IPS-20b (cell line): Measurements from ENCODE around the gene MAGEA4.

ENCODE experiments used
- H3K27ac ChIP-seq: one replicate; pipeline ENCODE4 v1.5.1; 2013; ENCODE audit warnings: low read length
- H3K27me3 ChIP-seq: 2 replicates; pipeline ENCODE4 v1.6.1; 2013; ENCODE audit warnings: mild to moderate bottlenecking, low read length, inconsistent platforms; ENCODE audit not compliant: insufficient read depth
- H3K36me3 ChIP-seq: 2 replicates; pipeline ENCODE4 v1.6.1; 2013; ENCODE audit warnings: low read depth, mild to moderate bottlenecking, inconsistent platforms, low read length, moderate library complexity; ENCODE audit not compliant: insufficient read depth
- H3K4me1 ChIP-seq: 2 replicates; pipeline ENCODE4 v1.6.1; 2013; ENCODE audit warnings: mild to moderate bottlenecking, control low read depth, inconsistent platforms, low read length, moderate library complexity; ENCODE audit not compliant: insufficient read depth
- H3K4me3 ChIP-seq: 2 replicates; pipeline ENCODE4 v1.5.1; 2013; ENCODE audit warnings: mild to moderate bottlenecking, low read length, inconsistent platforms
- H3K9ac ChIP-seq: 2 replicates; pipeline ENCODE4 v1.6.1; 2013; ENCODE audit warnings: low read depth, mild to moderate bottlenecking, inconsistent platforms, low read length, moderate library complexity
- H3K9me3 ChIP-seq: 2 replicates; pipeline ENCODE4 v1.6.1; 2013; ENCODE audit warnings: mild to moderate bottlenecking, low read depth, low read length, inconsistent platforms; ENCODE audit not compliant: insufficient read depth

The MAGEA4 gene

GRCh38 chrX:151935358-151935757, 22.7 kb downstream of the MAGEA4 start:
- H3K27me3 ChIP-seq = no peaks in the 10 kb centered on the region

DNA sequence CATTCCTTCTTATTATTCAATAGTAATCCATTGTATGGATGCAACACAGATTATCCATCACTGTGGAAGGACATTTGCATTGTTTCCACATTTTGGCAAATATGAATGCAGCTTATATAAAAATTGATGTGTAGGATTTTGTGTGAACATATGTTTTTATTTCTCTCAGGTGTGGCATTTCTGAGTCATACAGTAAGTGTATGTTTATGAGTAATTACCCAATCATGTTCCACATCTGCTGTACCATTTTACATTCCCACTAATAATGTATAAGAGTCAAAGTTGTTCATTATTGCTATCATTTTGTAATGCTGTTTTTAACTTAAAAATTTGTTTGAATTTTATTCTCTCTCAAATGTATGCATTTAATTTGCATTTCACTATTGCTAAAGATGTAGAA, 25.5 kb downstream of the MAGEA4 start:
- Histone ChIP-seq H3K27me3 (no peaks in the 10 kb centered on the region), H3K9me3 (no peaks in the 10 kb centered on the region), H3K4me3 (no peak overlapping the region), H3K36me3 (no peaks in the 10 kb centered on the region), H3K4me1 (no peaks in the 10 kb centered on the region), H3K27ac (no peak overlapping the region), H3K9ac (no peak overlapping the region)

More at GRCh38 chrX:151935358-151935757, 22.7 kb downstream of the MAGEA4 start:
- Histone ChIP-seq H3K36me3 (no peaks in the 10 kb centered on the region), H3K4me3 (no peak overlapping the region), H3K4me1 (no peaks in the 10 kb centered on the region), H3K9me3 (no peaks in the 10 kb centered on the region), H3K9ac (no peak overlapping the region), H3K27ac (no peak overlapping the region)

GRCh38 chrX:151954730-151955129, 42.0 kb downstream of the MAGEA4 start:
- Histone ChIP-seq H3K9ac (no peak overlapping the region), H3K27ac (no peak overlapping the region), H3K36me3 (no peaks in the 10 kb centered on the region), H3K4me3 (no peak overlapping the region), H3K4me1 (no peaks in the 10 kb centered on the region), H3K27me3 (no peaks in the 10 kb centered on the region), H3K9me3 (no peaks in the 10 kb centered on the region)

DNA sequence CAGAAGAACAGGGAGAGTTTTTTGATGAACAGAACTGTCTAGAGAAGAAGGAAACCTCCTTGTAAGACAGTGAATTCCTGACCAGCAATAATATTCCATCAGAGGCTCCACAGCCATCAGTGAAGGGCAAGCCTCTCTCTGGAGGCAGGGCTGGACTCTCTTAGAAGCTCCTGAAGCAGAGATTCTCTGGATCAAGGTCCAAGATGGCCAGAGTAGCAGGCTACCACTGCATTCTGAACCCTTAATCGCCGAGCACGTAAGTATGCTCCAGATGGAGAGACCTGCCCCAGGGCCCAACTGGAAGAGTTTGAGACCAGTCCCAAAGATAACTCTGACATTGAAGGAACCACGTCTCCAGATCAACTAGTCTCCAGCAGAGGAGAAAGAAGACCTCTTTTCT, 45.4 kb downstream of the MAGEA4 start:
- Histone ChIP-seq H3K27ac (no peak overlapping the region), H3K9me3 (no peaks in the 10 kb centered on the region), H3K27me3 (no peaks in the 10 kb centered on the region), H3K9ac (no peak overlapping the region), H3K4me1 (no peaks in the 10 kb centered on the region), H3K4me3 (no peak overlapping the region), H3K36me3 (no peaks in the 10 kb centered on the region)

DNA sequence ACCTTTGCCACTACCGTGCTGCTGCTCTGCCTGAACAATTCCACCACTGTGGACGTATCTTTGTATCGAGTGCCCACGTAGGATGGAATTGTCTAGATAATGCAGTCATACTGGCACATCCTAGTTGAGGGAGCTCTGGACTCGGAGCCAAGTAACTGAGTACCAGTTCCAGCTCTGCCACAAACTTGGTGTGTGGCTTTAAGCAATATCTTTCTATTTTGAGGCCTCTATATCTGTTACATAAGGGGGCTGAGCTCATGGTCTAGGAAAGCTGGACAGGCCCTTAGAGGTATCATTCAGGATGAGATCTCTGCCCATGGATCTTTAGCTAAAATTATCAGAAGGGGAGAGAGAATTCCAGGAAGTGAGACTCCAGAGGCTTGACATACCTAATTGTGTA, 49.3 kb downstream of the MAGEA4 start:
- Histone ChIP-seq H3K27me3 (no peaks in the 10 kb centered on the region), H3K4me3 (no peak overlapping the region), H3K4me1 (no peaks in the 10 kb centered on the region), H3K36me3 (no peaks in the 10 kb centered on the region), H3K9me3 (no peaks in the 10 kb centered on the region), H3K27ac (no peak overlapping the region), H3K9ac (no peak overlapping the region)

DNA sequence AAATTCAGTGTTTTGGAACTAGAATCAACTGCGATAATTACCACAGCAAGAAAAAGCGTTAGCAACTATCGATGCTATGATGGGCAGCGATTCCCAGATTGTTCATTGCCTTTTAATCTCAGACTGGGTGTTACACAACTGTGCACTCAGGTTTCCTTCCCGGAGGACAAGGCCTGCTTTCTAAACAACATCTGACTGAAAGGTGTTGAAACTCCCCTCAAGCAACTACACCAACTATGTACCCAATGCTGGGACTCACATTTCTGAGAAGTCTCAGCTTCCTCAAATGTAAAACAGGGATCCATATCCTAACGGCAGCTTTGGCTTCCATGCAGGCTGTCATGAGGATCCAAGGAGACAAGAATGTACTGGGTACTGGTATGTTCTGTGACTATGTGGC, 53.5 kb downstream of the MAGEA4 start:
- Histone ChIP-seq H3K4me3 (no peak overlapping the region), H3K36me3 (no peaks in the 10 kb centered on the region; the same call in 1 of the 2 replicates), H3K27ac (no peak overlapping the region), H3K9me3 (no peaks in the 10 kb centered on the region), H3K9ac (no peak overlapping the region), H3K4me1 (no peaks in the 10 kb centered on the region), H3K27me3 (no peaks in the 10 kb centered on the region)

- H3K4me1 ChIP-seq = peaks cover 2% of the 10 kb centered on the region; the same call in 1 of the 2 replicates
- no peaks in the 10 kb centered on the region for H3K9me3 ChIP-seq
- no peak overlapping the region for H3K4me3 ChIP-seq
- H3K9ac ChIP-seq = no peak overlapping the region
- H3K36me3 ChIP-seq = no peaks in the 10 kb centered on the region; the same call in 1 of the 2 replicates
- peaks cover 24% of the 10 kb centered on the region for H3K27me3 ChIP-seq
- H3K27ac ChIP-seq = no peak overlapping the region
Measured at GRCh38 chrX:151970027-151970426, 57.3 kb downstream of the MAGEA4 start.

DNA sequence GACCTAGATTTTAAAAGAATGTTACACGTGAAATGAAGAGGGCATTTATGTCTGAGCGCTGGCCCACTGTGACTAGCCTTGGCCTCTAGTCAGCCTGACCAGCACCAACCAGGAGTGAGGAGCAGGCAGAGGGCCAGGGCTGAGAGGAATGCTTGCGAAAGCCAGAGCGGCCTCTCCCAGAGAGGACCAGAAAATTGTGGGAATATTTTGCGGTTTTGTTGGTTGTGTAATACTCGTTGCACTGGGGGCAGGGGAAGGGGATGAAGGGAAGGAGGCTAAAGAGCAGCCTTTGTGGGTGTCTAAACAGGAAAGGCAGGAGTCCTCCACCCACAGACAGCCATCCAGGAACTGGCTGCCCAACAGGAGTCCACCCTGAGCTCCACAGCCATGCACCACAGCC, 58.0 kb downstream of the MAGEA4 start:
- H3K9me3 ChIP-seq = no peaks in the 10 kb centered on the region
- no peak overlapping the region for H3K9ac ChIP-seq
- H3K27ac ChIP-seq = no peak overlapping the region
- peaks cover 31% of the 10 kb centered on the region for H3K27me3 ChIP-seq
- H3K36me3 ChIP-seq = no peaks in the 10 kb centered on the region; the same call in 1 of the 2 replicates
- H3K4me1 ChIP-seq = peaks cover 2% of the 10 kb centered on the region; the same call in 1 of the 2 replicates
- H3K4me3 ChIP-seq = no peak overlapping the region

DNA sequence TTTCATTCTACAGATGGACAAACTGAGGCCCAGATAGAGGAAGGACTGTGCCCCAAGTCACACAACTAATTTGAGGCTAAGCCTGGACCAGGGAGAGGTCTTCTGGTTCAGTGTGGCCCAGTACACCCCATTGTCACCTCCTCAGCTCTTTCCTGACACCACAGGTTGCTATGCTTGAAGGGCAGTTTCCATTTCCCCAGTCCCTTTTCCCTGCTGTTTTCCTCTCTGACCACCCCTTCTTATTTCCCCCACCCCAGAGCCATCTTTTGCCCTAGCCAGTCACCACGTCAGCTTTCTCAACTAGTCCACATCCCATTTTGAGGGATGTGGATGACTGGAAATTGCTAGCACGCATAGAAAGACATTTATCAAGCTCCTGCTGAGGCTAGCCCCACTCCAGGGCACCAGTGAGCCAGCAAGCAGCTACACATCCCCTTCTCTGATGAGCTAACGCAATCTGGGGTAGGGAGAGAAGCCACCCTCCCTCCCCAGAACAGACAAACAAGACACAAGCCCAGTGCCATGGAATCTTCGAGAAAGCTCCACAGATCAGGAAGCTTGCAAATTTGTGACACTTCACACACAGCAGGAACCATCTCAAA, 60.5 kb downstream of the MAGEA4 start:
- no peak overlapping the region for H3K9ac ChIP-seq
- no peaks in the 10 kb centered on the region for H3K9me3 ChIP-seq
- peak overlapping the region; percentile 54; the same call in 1 of the 2 replicates for H3K4me3 ChIP-seq
- no peaks in the 10 kb centered on the region; the same call in 1 of the 2 replicates for H3K36me3 ChIP-seq
- H3K4me1 ChIP-seq = peaks cover 2% of the 10 kb centered on the region; the same call in 1 of the 2 replicates
- H3K27ac ChIP-seq = no peak overlapping the region
- H3K27me3 ChIP-seq = peaks cover 34% of the 10 kb centered on the region

DNA sequence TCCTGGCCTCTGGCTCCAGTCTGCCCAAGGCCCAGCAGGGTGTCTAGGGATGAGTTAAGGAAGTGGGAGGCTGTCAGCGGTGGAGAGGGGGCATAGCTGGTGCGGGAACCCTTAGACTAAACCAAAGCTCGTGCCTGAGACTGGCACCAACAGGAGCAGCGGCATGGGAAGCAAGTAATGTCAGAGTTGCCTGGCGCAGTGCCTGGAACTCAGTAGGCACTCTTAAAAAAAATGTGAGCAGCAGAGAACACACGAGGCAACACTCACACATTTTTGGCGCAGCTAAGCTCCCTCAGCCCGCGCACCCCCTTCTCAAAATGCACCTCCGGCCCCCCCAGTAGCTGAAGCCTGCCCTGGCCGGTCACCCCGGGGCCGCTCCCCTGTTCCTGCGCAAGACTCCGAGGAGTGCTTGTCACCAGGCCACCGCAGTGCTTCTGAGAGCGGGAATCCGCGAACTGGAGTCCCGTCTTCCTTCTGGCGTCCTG, 61.2 kb downstream of the MAGEA4 start:
- no peaks in the 10 kb centered on the region; the same call in 1 of the 2 replicates for H3K36me3 ChIP-seq
- H3K27ac ChIP-seq = no peak overlapping the region
- H3K4me3 ChIP-seq = peak overlapping the region; percentile 54; the same call in 1 of the 2 replicates
- no peaks in the 10 kb centered on the region for H3K9me3 ChIP-seq
- peaks cover 34% of the 10 kb centered on the region for H3K27me3 ChIP-seq
- H3K9ac ChIP-seq = no peak overlapping the region
- peaks cover 2% of the 10 kb centered on the region; the same call in 1 of the 2 replicates for H3K4me1 ChIP-seq
